GM23248 (cell line): ENCODE data around the gene DMAC2. TPM values are rescaled to one million over a fixed set of nuclear protein-coding genes. Genes with fewer than 3 reads are reported as not detected.
A peak's percentile ranks its signal among the peaks of the same experiment; 100 is the strongest.
"Not testable (repeated sequence)": the region's sequence is repeated elsewhere in the genome, so short reads cannot be mapped to it uniquely, and the experiment has no call there.

Source experiments
- DNase-seq: peaks from one replicate; pipeline ENCODE4 v3.0.0-alpha.2; 2015
- H2AFZ ChIP-seq: fragments of 200-600 bp; sonication (generic); 2 replicates; pipeline ENCODE4 v1.6.1; 2016; ENCODE audit warnings: antibody characterized with exemption
- H3F3A ChIP-seq: fragments of 200-600 bp; sonication (generic); 2 replicates; pipeline ENCODE4 v1.6.1; 2016; ENCODE audit warnings: mild to moderate bottlenecking, antibody characterized with exemption, mixed run types; ENCODE audit not compliant: insufficient read depth
- H3K27ac ChIP-seq: fragments of 200-600 bp; sonication (generic); 2 replicates; pipeline ENCODE4 v1.5.1; 2016; ENCODE audit warnings: mild to moderate bottlenecking
- H3K27me3 ChIP-seq: fragments of 200-600 bp; sonication (generic); replicated peaks from 2 replicates; pipeline ENCODE4 v1.6.1; 2016; ENCODE audit warnings: mild to moderate bottlenecking; ENCODE audit not compliant: insufficient read depth
- H3K36me3 ChIP-seq: fragments of 200-600 bp; sonication (generic); 2 replicates; pipeline ENCODE4 v1.6.1; 2016; ENCODE audit warnings: low read depth, mild to moderate bottlenecking
- H3K4me1 ChIP-seq: fragments of 200-600 bp; sonication (generic); 2 replicates; pipeline ENCODE4 v1.6.1; 2016; ENCODE audit warnings: mild to moderate bottlenecking; ENCODE audit not compliant: insufficient read depth
- H3K4me2 ChIP-seq: fragments of 200-600 bp; sonication (generic); one replicate; pipeline ENCODE4 v1.6.1; 2016; ENCODE audit warnings: mild to moderate bottlenecking; ENCODE audit not compliant: unreplicated experiment
- H3K4me3 ChIP-seq: fragments of 200-600 bp; sonication (generic); 2 replicates; pipeline ENCODE4 v1.5.1; 2016; ENCODE audit warnings: mild to moderate bottlenecking
- H3K79me2 ChIP-seq: fragments of 200-600 bp; sonication (generic); 2 replicates; pipeline ENCODE4 v1.6.1; 2016; ENCODE audit warnings: mild to moderate bottlenecking; ENCODE audit not compliant: insufficient read depth
- H3K9ac ChIP-seq: fragments of 200-600 bp; sonication (generic); 2 replicates; pipeline ENCODE4 v1.6.1; 2016; ENCODE audit warnings: mild to moderate bottlenecking
- H3K9me2 ChIP-seq: fragments of 200-600 bp; sonication (generic); 2 replicates; pipeline ENCODE4 v1.6.1; 2016; ENCODE audit warnings: mixed run types, mild to moderate bottlenecking, moderate library complexity; ENCODE audit not compliant: insufficient read depth
- H3K9me3 ChIP-seq: fragments of 200-600 bp; sonication (generic); one replicate; pipeline ENCODE4 v1.6.1; 2017; ENCODE audit warnings: low read depth
- H4K20me1 ChIP-seq: fragments of 200-600 bp; sonication (generic); 2 replicates; pipeline ENCODE4 v1.6.0; 2016; ENCODE audit not compliant: insufficient read depth
- EZH2 ChIP-seq: fragments of 200-600 bp; sonication (generic); IDR thresholded peaks from 2 replicates; pipeline ENCODE4 v1.6.1; 2018; ENCODE audit warnings: antibody characterized with exemption, mild to moderate bottlenecking; ENCODE audit not compliant: insufficient read depth, poor library complexity, severe bottlenecking
- EZH2phosphoT487 ChIP-seq: fragments of 200-600 bp; sonication (generic); IDR thresholded peaks from 2 replicates; pipeline ENCODE4 v1.6.1; 2018; ENCODE audit warnings: antibody characterized with exemption, moderate library complexity, mild to moderate bottlenecking, low read depth; ENCODE audit not compliant: insufficient read depth
- WGBS, 2 experiments: methylation state at CpG; one replicate each; pipeline ENCODE4 v1.1.6; 2015 to 2017; ENCODE audit warnings: low lambda C conversion rate in 2 of 2, low coverage in 1 of 2; ENCODE audit errors: missing lambda C conversion rate in 2 of 2; 5-methylcytosine and 5-hydroxymethylcytosine counted together
- in situ Hi-C: fragments of 300-500 bp; cut with MboI; formaldehyde crosslinking; loops from 2 replicates; pipeline ENCODE4 v1.15.0; 2020
- polyA plus RNA-seq: library from polyadenylated mRNA; unstranded; fragments of >200 nt; fragmentation: Nextera tagmentation; extraction: Ambion mirVana; gene quantifications from 2 replicates; pipeline ENCODE4 v1.2.1, GENCODE V29; 2016
- total RNA-seq: library from RNA; depleted of rRNA; stranded (reverse); fragments of >200 nt; shearing (Covaris generic); gene quantifications from 2 replicates; pipeline ENCODE4 v1.2.3, GENCODE V29; 2014

DMAC2 gene
- total and polyA plus RNA-seq, 2 experiments from 2014 or later: 49.2 to 52.9 TPM

DNA sequence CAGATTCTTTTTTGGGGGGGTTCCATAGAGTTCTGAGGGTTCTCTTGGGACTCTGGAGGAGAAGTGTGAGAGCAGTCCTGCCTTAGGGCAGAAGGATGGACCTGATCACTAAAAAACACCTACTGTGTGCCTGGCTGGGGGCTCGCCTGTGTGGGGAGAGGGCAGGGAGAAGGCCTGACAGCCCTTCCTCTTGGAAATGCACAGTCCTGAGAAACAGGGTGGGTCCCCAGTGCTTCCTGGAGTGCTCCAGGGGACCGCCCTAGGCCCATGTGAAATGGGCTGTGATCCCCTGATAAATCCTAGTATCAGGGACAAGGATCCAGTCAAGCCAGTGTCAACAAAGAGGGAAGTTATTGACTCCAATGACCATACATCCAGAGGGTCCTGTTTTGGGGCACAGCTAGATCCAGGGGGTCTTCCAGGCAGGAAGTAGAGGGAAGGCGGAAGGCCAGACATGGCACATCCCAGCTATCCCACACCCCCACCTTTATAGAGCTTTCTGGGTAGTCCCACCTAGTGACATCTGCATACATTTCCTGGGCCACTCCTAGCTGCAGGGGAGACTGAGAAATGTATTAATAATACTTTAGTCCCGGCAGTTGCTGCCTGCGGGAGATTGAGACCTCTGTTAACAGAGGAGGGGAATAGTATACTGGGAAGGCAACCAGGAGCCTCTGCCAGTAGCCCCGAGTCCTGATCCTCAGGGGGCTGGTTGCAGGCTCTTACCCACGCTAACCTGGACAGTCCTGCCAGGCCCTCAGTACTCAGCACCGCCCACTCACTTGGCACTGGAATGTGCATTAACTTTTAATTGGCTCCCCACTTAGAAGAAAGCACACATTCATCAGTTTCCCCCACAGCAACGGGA is 28.4 kb downstream of the DMAC2 start:
- Histone ChIP-seq H3K27ac (no peak overlapping the region), H3K4me1 (0 out of 2 replicates have a peak, but pooled peaks cover 6% of the 10 kb centered on the region), H2AFZ (no peak overlapping the region), H3F3A (no peaks in the 10 kb centered on the region), H3K79me2 (0 out of 2 replicates have a peak, but pooled peaks cover 4% of the 10 kb centered on the region), H3K36me3 (no peaks in the 10 kb centered on the region), H3K9ac (no peak overlapping the region), H3K4me3 (no peak overlapping the region), H3K9me3 (no peaks in the 10 kb centered on the region), H4K20me1 (no peaks in the 10 kb centered on the region), H3K27me3 (no peaks in the 10 kb centered on the region), H3K4me2 (no peak overlapping the region), H3K9me2 (no peaks in the 10 kb centered on the region)
- TF ChIP-seq EZH2: no peak
- TF ChIP-seq EZH2phosphoT487: no peak
- WGBS, 2 experiments: 55 to 59% methylated on average over 9 of the region's 9 CpGs
- in situ Hi-C loops: no loop called here
- DNase-seq: no peak

DNA sequence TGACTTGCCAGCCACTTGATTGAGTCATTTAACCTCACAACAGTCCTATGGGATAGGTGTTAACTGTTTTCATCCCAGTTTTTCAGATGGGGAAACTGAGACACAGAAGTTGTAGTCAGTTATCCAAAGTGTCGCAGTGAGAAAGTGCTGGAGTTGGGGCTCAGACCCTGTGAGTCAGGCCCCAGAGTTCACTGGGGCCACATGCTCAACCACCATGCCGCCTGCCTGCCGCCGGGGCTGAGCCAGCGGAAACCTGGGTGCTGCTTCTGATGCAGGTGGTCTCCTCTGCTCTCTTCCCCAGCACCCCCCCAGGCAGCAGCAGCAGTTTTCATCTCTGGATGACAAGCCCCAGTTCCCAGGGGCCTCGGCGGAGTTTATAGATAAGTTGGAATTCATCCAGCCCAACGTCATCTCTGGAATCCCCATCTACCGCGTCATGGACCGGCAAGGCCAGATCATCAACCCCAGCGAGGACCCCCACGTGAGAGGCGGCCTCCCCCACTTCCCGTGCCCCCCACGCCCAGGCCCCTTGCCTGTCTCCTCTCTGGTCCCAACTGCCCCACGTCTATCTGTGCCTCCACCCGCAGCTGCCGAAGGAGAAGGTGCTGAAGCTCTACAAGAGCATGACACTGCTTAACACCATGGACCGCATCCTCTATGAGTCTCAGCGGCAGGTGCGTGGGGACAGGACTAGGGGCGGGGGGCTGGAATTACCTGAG is 29.2 kb downstream of the DMAC2 start:
- in situ Hi-C loops: no loop called here
- Histone ChIP-seq H3F3A (no peaks in the 10 kb centered on the region), H3K4me1 (0 out of 2 replicates have a peak, but pooled peaks cover 6% of the 10 kb centered on the region), H4K20me1 (no peaks in the 10 kb centered on the region), H3K4me2 (no peak overlapping the region), H3K9ac (no peak overlapping the region), H3K9me2 (no peaks in the 10 kb centered on the region), H3K27me3 (no peaks in the 10 kb centered on the region), H3K27ac (no peak overlapping the region), H3K79me2 (0 out of 2 replicates have a peak, but pooled peaks cover 4% of the 10 kb centered on the region), H3K9me3 (no peaks in the 10 kb centered on the region), H2AFZ (no peak overlapping the region), H3K36me3 (no peaks in the 10 kb centered on the region), H3K4me3 (no peak overlapping the region)
- WGBS, 2 experiments: 88 to 94% methylated on average over 15 to 23 of the region's 23 CpGs
- TF ChIP-seq EZH2phosphoT487 (no peak), EZH2 (no peak)
- DNase-seq: no peak

DNA sequence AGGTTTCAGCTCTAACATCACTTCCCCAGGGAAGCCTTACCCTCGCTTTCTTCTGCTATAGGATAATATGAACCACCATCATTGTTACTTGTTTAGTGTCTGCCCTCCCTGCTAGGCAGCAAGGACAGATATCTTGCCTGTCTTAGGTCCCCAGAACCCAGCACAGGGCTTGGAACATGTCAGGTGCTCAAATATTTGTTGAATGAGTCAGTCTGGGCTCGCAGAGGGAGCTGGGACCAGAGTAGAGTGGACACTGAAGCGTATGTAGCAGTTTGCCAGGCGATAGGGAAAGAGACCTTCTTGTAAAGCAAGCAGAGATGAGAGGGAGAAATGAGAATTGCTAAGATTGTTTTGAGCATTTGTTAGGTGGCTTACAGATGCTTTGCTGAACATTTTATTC is 30.4 kb downstream of the DMAC2 start:
- 73 to 75% methylated on average over 4 of the region's 4 CpGs for WGBS, 2 experiments
- Histone ChIP-seq H3K36me3 (no peaks in the 10 kb centered on the region), H3K4me3 (no peak overlapping the region), H4K20me1 (no peaks in the 10 kb centered on the region), H3K9me2 (no peaks in the 10 kb centered on the region), H2AFZ (no peak overlapping the region), H3F3A (no peaks in the 10 kb centered on the region), H3K79me2 (0 out of 2 replicates have a peak, but pooled peaks cover 4% of the 10 kb centered on the region), H3K27ac (no peak overlapping the region), H3K4me2 (no peak overlapping the region), H3K9me3 (no peaks in the 10 kb centered on the region), H3K4me1 (0 out of 2 replicates have a peak, but pooled peaks cover 6% of the 10 kb centered on the region), H3K9ac (no peak overlapping the region), H3K27me3 (no peaks in the 10 kb centered on the region)
- in situ Hi-C loops: no loop called here
- TF ChIP-seq EZH2phosphoT487 (no peak), EZH2 (no peak)
- peak; percentile 32 for DNase-seq

DNA sequence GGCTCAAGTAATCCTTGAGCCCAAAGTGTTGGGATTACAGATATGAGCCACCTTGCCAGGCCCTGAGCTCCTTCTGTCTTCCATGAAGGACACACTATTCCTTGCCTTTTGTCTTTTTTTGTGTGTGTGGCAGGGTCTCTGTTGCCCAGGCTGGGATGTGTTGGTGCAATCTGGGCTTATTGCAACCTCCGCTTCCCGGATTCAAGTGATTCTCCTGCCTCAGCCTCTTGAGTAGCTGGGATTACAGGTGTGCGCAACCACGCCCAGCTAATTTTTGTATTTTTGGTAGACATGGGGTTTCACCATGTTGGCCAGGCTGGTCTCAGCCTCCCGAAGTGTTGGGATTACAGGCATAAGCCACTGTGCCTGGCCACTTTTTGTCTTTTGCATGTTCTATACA is 30.9 kb downstream of the DMAC2 start:
- H4K20me1 ChIP-seq, H3K27me3 ChIP-seq, H3K4me2 ChIP-seq, H3K79me2 ChIP-seq, H3K27ac ChIP-seq, H3K36me3 ChIP-seq, in situ Hi-C loops, H3K4me3 ChIP-seq, H3F3A ChIP-seq, H3K4me1 ChIP-seq, H3K9me2 ChIP-seq, H3K9ac ChIP-seq, H2AFZ ChIP-seq, DNase-seq, H3K9me3 ChIP-seq: not testable (repeated sequence)
- WGBS, 2 experiments: 97 to 100% methylated on average over 5 of the region's 5 CpGs
